IPS DF 6.9 (cell line): ENCODE measurements around the gene IRAK3.
A peak's percentile ranks its signal among the peaks of the same experiment; 100 is the strongest.
"Not testable (repeated sequence)": the region's sequence is repeated elsewhere in the genome, so short reads cannot be mapped to it uniquely, and the experiment has no call there.

Experiments
- DNase-seq: peaks from one replicate; pipeline ENCODE4 v3.0.0-alpha.2; 2013; ENCODE audit warnings: low read depth, low spot score
- H3K27ac ChIP-seq: one replicate; pipeline ENCODE4 v1.5.1; 2013; ENCODE audit warnings: low read length, control low read depth
- H3K27me3 ChIP-seq: 2 replicates; pipeline ENCODE4 v1.6.1; 2013; ENCODE audit warnings: mild to moderate bottlenecking, low read length; ENCODE audit not compliant: control insufficient read depth, insufficient read depth
- H3K36me3 ChIP-seq: 2 replicates; pipeline ENCODE4 v1.6.1; 2013; ENCODE audit warnings: low read length; ENCODE audit not compliant: control insufficient read depth, insufficient read depth
- H3K4me1 ChIP-seq: 2 replicates; pipeline ENCODE4 v1.6.1; 2013; ENCODE audit warnings: low read length; ENCODE audit not compliant: control insufficient read depth, insufficient read depth
- H3K4me3 ChIP-seq: 2 replicates; pipeline ENCODE4 v1.5.1; 2013; ENCODE audit warnings: mild to moderate bottlenecking, low read length
- H3K9me3 ChIP-seq: 2 replicates; pipeline ENCODE4 v1.6.1; 2013; ENCODE audit warnings: low read length, inconsistent platforms; ENCODE audit not compliant: control insufficient read depth, insufficient read depth
- whole genome bisulfite sequencing: extraction: QIAGEN DNeasy Blood & Tissue Kit; methylation state at CpG from one replicate; pipeline ENCODE4 v1.1.7; 2013; ENCODE audit warnings: mixed read lengths, missing lambda C conversion rate; ENCODE audit not compliant: insufficient read length, insufficient coverage; 5-methylcytosine and 5-hydroxymethylcytosine counted together

Gene IRAK3

GRCh38 chr12:66213011-66213410, 24.0 kb downstream of the IRAK3 start:
- not testable (repeated sequence) for H3K27me3 ChIP-seq, DNase-seq, H3K9me3 ChIP-seq, H3K4me1 ChIP-seq, H3K36me3 ChIP-seq, H3K27ac ChIP-seq, H3K4me3 ChIP-seq
- WGBS = no CpG with 5 or more reads among the region's 3 CpGs

DNA sequence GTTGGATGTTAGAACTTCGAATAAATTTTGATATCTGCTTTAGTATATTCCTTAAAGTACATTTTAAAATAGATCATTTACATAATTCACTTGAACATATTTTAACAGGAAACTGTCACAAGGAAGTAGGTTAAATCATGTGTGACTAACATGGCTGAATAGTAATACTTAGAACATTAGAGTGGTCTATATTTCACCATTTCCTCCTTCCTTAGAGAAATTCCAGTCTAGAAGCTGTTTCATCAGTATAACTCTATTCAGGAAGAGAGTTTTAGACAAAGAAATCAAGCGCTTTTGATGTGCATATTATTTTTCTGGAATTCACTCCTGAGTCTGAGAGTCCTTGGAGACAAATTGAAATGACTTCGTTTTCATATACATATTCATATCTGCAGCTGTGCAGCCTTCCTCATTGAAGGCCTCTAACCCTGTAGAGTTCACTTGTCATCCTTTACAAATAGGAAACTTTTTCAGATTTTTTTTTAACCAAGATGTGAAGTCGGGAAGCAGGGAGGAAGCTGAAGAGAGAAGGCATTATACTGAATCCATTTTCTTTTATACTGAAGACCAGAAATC, 28.4 kb downstream of the IRAK3 start:
- no CpG with 5 or more reads among the region's 4 CpGs for WGBS
- H3K9me3 ChIP-seq = no peaks in the 10 kb centered on the region

GRCh38 chr12:66228462-66228861, 39.4 kb downstream of the IRAK3 start:
- no peaks in the 10 kb centered on the region for H3K36me3 ChIP-seq
- no peak for DNase-seq
- no peak overlapping the region for H3K27ac ChIP-seq
- H3K4me3 ChIP-seq = no peak overlapping the region
- no peaks in the 10 kb centered on the region for H3K27me3 ChIP-seq
- H3K9me3 ChIP-seq = no peaks in the 10 kb centered on the region
- H3K4me1 ChIP-seq = no peaks in the 10 kb centered on the region

More for the DNA sequence above, 28.4 kb downstream of the IRAK3 start:
- Histone ChIP-seq H3K4me1 (no peaks in the 10 kb centered on the region), H3K27me3 (no peaks in the 10 kb centered on the region), H3K27ac (no peak overlapping the region), H3K36me3 (no peaks in the 10 kb centered on the region), H3K4me3 (no peak overlapping the region)
- DNase-seq = no peak

DNA sequence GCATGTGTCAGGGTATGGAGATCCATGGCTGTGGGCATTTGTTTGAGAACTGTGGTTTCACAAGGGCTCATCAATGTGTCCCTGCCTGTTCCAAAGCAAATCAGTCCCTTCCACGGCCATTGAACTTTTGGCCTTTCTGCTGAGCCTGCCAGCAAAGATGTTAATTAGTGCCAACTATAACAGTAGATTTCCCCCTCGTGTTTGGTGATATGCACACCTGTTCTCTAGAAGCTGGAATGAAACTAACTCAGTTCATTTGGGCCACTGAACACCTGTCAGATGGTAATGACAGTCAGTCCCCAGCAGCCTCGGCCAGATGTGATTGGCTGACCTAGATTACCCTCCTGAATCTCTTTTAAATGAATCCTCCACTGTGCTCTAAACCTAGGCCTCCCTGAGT, 43.2 kb downstream of the IRAK3 start:
- Histone ChIP-seq H3K4me3 (no peak overlapping the region), H3K4me1 (no peaks in the 10 kb centered on the region), H3K9me3 (no peaks in the 10 kb centered on the region), H3K27me3 (no peaks in the 10 kb centered on the region), H3K36me3 (no peaks in the 10 kb centered on the region), H3K27ac (no peak overlapping the region)
- no peak for DNase-seq
- WGBS = no CpG with 5 or more reads among the region's 3 CpGs

- H3K36me3 ChIP-seq, H3K27ac ChIP-seq, H3K4me3 ChIP-seq, H3K27me3 ChIP-seq, H3K9me3 ChIP-seq, H3K4me1 ChIP-seq, DNase-seq: not testable (repeated sequence)
- WGBS = no CpG with 5 or more reads among the region's 13 CpGs
Observed at GRCh38 chr12:66234037-66234693, 45.2 kb downstream of the IRAK3 start.

GRCh38 chr12:66234773-66235625, 46.0 kb downstream of the IRAK3 start:
- H3K27me3 ChIP-seq, H3K4me1 ChIP-seq, H3K36me3 ChIP-seq, DNase-seq, H3K9me3 ChIP-seq, H3K27ac ChIP-seq: not testable (repeated sequence)
- no CpG with 5 or more reads among the region's 72 CpGs for WGBS
- H3K4me3 ChIP-seq = peak overlapping the region; percentile 62; the same call in 1 of the 2 replicates

DNA sequence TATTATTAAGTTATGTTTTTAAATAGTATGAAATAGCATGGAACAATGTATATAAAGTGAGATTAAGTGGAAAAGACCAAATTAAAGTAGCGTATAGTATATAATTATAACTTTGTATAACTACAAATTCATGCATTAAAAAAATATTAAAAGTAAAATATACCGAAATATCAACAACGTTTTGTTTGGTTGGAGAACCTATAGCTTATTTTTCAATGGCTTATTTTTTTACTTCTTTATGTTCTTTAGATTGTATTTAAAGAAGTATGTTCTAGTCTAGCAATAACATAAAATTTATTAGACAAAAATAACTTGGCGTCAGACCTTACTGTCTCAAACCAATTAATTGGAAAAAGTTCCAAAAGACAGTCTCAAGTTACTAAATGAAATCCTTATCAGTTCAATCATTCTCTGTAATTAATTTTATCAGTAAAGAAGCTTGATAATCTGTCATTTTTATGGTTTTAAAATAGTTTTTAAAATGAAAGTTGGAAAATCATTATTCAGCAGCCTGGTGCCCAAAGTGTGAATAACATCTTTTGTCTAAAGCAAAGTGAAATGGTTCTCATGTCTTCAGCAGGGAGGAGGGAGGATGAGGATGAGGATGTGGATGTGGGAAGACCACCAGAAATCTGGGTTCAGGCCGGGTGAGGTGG, 46.7 kb downstream of the IRAK3 start:
- Histone ChIP-seq H3K36me3 (no peaks in the 10 kb centered on the region), H3K4me1 (peaks cover 5% of the 10 kb centered on the region; the same call in 1 of the 2 replicates), H3K9me3 (no peaks in the 10 kb centered on the region), H3K27me3 (no peaks in the 10 kb centered on the region), H3K4me3 (peak overlapping the region; percentile 62; the same call in 1 of the 2 replicates), H3K27ac (no peak overlapping the region)
- no CpG with 5 or more reads among the region's 5 CpGs for WGBS
- no peak for DNase-seq

DNA sequence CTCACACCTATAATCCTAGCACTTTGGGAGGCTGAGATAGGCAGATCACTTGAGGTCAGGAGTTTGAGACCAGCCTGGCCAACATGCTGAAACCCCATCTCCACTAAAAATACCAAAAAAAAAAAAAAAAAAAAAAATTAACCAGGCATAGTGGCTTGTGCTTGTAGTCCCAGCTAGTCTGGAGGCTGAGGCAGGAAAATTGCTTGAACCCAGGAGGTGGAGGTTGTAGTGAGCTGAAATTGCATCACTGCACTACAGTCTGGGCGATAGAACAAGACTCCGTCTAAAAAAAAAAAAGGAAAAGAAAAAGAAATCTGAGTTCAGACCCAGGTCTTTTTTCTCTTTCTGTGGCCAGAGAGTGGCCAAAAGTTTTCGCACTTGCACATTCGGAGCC, 47.3 kb downstream of the IRAK3 start:
- H3K4me3 ChIP-seq, H3K27ac ChIP-seq, DNase-seq, H3K36me3 ChIP-seq, H3K9me3 ChIP-seq, H3K27me3 ChIP-seq, H3K4me1 ChIP-seq: not testable (repeated sequence)
- WGBS = no CpG with 5 or more reads among the region's 4 CpGs

DNA sequence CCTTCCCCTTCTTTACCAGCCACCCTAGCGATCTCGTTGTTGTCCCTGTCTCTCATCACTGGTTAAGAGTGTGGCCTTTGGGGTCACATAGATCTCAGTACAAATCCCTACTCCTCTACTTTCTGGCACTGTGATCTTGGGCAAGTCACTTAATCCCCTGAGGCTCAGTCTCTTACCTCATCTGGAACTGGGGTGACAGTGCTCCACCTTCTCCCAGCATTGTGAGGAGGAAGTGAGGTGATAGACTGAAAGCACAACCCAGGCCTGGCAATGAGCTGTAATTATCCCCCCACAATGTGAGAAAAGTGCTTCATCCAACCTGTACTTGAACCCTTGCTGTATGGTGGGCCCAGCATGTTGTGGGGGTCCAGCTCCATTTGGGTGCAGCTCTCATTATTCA, 48.0 kb downstream of the IRAK3 start:
- DNase-seq = no peak
- no peaks in the 10 kb centered on the region for H3K27me3 ChIP-seq
- no peak overlapping the region for H3K27ac ChIP-seq
- H3K9me3 ChIP-seq = no peaks in the 10 kb centered on the region
- H3K36me3 ChIP-seq = no peaks in the 10 kb centered on the region
- no CpG with 5 or more reads among the region's 2 CpGs for WGBS
- peaks cover 5% of the 10 kb centered on the region; the same call in 1 of the 2 replicates for H3K4me1 ChIP-seq
- no peak overlapping the region for H3K4me3 ChIP-seq

DNA sequence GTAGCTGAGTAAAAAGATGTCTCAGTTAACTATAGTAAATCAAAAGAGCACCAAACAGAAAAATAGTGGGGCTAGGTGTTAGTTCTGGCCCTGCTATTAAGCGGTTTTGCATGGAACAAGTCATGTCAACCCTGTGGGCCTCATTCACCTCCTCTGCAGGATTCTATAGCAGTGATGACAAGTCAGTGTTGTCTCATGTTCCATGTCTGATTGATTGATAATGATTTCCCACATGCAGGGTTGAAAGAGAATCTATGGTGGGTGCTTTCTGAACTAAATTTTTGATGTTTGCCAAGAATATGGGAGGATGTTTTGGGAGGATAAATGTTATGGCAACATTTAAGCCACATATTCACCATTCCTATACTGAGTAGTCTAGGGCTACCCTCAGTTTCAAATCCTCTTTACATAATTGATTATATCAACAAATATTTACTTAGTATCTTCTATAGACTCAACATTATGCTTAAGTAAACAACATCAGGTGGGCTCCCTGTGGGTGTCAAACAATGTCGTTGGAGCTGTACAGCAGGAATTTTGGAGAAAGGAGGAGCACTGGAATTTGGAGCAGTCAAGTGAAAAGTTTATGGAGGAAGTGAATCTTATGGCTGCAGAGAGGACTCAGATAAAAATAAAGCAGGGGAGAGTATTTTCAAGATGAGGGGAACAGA, 48.6 kb downstream of the IRAK3 start:
- WGBS = no CpG with 5 or more reads among the region's 2 CpGs
- no peak overlapping the region for H3K27ac ChIP-seq
- DNase-seq = no peak
- no peaks in the 10 kb centered on the region for H3K36me3 ChIP-seq
- H3K4me3 ChIP-seq = no peak overlapping the region
- peaks cover 5% of the 10 kb centered on the region; the same call in 1 of the 2 replicates for H3K4me1 ChIP-seq
- H3K27me3 ChIP-seq = no peaks in the 10 kb centered on the region
- no peaks in the 10 kb centered on the region for H3K9me3 ChIP-seq
